Cerebellar nuclear complex (tissue), 1 donor: ENCODE data around the gene ASF1B.

ENCODE experiments used
- DNase-seq, 2 experiments: peaks; one replicate each; lab custom pipeline; 2025; lab: John Stamatoyannopoulos, UW

ASF1B gene

DNA sequence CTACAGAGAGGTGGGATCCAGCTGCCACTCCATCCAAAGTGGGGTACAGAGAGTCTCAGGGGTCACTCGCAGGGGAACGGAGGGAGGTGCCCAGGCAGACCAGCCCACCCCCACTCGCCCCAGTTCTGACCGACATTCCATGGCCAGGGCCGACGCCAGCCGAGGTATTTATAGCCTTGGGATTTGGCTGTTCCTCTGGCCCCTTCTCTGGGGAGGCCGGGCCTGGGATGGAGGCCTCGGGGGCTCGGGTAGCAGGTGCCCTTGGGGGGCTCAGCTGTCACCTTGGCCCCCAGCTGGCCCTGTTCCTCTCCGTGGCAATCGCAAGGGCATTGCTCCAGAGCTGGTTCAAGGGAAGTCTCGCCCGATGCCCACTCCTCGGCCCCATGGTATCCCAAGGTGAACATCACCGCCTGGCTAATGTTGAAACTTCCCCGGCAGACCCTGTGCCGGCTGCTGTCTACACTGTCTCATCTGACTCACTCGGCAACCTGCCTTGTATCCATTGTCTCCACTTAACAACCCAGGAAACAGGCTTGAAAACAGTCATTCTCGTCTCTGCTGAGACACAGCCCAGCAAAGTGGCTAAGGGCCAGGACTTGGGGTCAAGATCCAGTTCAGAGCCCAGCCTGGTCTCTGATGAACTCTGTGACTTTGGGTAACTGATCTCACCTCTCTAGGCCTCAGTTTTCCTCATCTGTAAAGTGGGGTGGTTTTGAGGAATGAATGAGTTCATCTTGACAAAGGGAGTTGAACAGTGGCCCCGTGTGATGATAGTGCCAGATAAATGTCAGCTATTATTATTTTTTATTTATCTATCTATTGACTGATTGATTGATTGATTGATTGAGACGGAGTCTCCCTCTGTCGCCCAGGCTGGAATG is 28.6 kb downstream of the ASF1B start:
- no peak for DNase-seq

DNA sequence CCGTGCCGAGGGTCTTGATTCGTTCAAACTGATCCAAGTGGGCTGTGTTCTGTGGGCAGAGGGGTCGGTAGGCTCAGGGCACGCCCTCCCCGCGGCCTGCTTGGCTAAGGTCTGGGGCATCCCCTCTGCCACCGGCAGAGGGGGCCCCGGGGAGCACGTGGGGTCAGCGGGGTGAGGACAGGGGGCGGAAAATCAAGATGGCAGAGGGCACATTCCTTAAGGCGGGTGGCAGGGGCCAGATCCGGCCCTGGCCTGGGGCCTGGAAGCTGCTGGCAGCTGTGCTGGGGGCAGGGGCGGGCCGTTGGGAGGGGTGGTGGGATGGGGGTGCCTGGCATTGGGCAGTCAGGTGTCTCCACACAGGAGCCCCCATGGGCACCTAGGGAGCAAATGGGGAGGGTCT is 29.5 kb downstream of the ASF1B start:
- DNase-seq = no peak

DNA sequence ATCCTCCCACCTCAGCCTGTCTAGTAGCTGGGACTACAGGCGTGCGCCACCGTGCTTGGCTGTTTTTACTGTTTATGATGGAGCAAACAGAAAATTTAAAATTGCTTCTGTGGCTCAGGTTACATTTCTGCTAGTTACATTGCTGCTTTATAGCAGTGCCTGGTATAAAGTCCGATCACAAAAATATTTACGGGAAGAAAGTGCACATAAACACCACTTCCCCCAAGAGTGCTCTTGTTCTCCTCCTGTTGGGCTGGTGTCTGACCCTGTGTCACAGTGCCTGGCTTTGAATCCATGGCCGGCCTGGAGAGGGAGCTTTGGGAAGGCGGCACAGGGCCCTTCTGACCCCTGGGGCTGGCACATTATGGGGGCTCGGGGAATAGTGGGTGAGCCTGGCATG is 30.7 kb downstream of the ASF1B start:
- DNase-seq = no peak

- no peak for DNase-seq
Measured at GRCh38 chr19:14103310-14103709, 33.1 kb downstream of the ASF1B start.

DNA sequence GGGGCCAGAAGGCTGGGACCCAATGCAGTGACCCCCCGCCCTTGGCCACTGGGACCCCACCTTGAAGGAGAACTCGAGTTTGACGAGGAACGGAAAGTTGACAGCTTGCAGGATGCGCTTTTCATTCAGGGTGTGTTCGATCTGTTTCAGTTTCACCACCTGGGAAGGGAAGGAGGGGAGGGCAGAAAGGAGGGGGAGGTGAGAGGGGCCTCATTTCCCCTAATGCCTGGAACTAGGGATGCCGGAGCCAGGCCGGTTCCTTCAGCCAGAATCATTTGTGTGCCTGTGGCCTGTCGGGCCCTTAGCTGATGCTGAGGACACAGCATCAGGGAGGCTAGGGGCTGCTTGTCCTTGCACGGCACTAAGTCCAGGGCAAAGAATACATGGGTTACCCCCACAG is 33.6 kb downstream of the ASF1B start:
- DNase-seq = no peak

GRCh38 chr19:14102102-14102696 is 34.2 kb downstream of the ASF1B start:
- DNase-seq = no peak

GRCh38 chr19:14101003-14101545 is 35.3 kb downstream of the ASF1B start:
- DNase-seq = no peak

- no peak for DNase-seq
Measured at GRCh38 chr19:14097532-14098151, 38.7 kb downstream of the ASF1B start.

DNA sequence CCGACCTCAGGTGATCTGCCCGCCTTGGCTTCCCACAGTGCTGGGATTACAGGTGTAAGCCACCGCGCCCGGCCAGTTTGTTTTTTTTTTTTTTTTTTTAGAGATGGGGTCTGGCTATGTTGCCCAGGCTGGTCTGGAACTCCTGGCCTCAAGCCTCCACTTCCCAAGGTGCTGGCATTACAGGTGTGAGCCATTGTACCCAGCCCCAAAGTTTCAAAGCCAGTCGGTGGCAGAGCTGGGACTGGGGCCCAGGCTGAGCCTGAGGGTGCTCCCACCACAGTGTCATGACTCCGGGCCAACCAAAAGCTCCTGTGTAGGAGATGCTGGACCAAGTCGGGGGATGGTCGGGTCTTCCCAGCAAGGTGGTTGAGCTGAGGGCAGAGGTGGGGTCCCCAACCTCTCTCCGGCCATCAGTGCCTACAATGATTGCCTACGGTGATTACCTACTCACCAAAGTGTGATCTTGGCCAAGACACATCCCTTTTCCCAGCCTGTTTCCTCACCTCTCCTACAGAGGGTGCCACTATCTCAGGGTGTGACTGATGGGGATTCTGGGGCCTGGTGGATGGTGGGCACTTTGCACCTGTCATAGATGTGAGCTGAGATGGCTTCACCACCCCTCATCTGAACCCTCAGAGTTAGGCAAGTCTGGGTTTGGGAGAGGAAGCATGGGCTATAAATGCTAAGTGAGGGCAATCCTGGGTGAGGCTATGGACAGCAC is 40.0 kb downstream of the ASF1B start:
- no peak for DNase-seq

DNA sequence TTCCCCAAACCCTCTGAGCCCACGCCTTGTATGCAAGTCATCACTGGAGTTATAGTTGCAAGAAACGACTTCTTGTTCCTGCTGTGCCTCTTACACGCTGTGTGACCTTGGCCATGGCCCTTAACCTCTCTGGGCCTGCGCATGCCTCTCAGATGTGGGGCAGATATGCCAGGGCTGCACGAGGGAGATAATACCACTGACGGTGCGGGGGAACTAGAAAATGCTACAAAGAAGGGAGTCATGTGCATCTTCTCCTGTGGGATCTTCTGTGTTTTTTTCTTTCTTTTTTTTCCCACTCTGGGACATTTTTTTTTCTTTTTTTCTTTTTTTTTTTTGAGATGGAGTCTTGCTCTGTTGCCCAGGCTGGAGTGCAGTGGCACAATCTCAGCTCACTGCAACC is 41.5 kb downstream of the ASF1B start:
- no peak for DNase-seq

DNA sequence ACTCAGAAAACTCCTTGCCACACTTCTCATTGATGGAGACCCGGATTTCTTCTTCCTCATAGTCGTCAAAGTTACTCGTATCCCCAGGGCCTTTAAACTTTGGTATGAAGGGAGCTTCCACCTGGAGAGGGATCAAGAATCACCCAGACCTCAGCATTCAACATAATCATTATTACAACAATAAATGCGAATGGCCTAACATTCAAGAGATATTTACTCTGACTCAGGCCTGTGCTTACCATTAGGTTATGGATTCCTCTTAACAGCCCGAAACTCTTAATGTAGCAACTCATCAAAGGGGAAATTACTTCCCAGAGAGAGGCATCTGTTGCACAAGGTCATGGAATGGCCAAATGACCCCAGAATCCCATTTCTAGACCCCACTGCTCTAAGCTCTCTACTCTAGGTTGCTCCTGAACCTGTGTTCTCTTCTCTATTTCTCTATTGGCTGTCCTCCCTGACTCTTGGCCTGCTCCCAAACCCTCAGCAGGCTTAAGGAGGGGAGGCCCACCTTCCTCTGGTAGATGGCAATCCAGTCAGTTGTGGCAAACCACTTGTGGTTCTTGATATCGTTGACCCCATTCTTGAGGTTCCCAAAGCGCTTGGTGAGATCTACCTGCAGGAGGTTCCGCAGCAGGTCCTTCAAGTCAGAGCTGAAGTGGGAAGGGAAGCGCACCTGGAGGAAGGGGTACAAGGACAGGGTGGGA is 43.1 kb downstream of the ASF1B start:
- DNase-seq = no peak

DNA sequence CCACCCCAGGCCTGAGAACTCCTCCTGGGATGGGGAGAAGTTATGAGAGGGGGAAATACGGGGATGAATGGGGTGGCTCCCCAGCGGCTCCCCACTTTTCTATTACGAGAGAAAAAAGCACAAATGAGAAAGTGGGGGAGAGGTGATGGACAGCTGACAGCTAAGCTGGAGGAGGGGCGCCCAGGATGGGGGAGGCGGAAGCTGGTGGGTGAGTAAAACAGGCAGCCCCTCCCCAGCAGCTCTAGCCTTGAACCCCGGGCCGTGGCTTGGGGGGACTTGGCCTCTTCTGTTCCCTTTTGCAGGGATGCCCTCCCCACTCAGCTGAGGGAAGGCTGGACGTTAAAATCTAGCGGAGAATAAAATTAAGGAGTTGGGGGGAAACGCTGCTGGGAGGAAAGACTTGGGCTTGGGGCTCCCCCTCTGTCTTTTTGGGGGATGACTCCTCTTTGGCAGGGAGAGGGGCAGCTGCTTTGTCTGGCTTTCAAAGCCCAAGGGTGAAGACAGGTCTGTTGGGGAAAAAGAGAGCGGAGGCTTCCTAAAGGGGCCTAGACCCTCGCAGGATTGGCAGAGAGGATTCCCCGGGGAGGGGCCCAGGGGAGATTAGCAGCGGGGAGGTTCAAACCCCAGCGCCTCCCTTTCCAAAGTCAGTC is 44.5 kb downstream of the ASF1B start:
- no peak for DNase-seq

- DNase-seq = no peak
Measured at GRCh38 chr19:14091081-14091812, 45.1 kb downstream of the ASF1B start.

- no peak for DNase-seq
Measured at GRCh38 chr19:14090509-14091080, 45.8 kb downstream of the ASF1B start, which contains the start of gene SAMD1. Gene SAMD1, minus strand, starts transcription at chr19:14090751.

- no peak for DNase-seq
Measured at GRCh38 chr19:14089662-14090508, 46.5 kb downstream of the ASF1B start.

GRCh38 chr19:14089412-14089661 is 47.1 kb downstream of the ASF1B start:
- DNase-seq = no peak

- no peak for DNase-seq
Measured at GRCh38 chr19:14088634-14089411, 47.6 kb downstream of the ASF1B start.

DNA sequence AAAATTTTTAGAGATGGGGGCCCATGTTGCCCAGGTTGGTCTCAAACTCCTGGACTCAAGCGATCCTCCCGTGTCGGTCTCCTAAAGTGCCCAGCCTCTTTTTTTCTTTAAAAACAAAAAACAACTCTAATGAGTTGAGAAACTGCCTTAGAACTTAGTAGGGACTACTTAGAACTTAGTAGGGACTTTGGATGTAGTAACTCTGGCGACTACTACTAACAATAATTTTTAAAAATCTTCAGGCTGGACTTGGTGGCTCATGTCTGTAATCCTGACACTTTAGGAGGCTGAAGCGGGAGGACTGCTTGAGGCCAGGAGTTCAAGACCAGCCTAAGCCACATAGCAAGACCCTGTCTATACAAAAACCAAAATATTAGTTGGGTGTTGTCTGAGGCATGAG is 50.3 kb downstream of the ASF1B start:
- DNase-seq = no peak
